GM21576 (cell line): ENCODE data around the gene RTF1.
A peak's percentile ranks its signal among the peaks of the same experiment; 100 is the strongest.
"Not testable (repeated sequence)": the region's sequence is repeated elsewhere in the genome, so short reads cannot be mapped to it uniquely, and the experiment has no call there.

Experiments used
- ATAC-seq: cut with Tn5 transposase; IDR thresholded peaks from one replicate; pipeline ENCODE4 v1.9.1; 2021; ENCODE audit warnings: mild to moderate bottlenecking, moderate library complexity; ENCODE audit not compliant: unreplicated experiment

RTF1 gene

GRCh38 chr15:41416742-41417417 lies at the start of gene RTF1:
Gene RTF1, plus strand, starts transcription at chr15:41417095. Its CDS starts 21 bp downstream, at chr15:41417116.
- peak; percentile 79 for ATAC-seq

GRCh38 chr15:41367418-41367817 lies 49.5 kb upstream of the RTF1 start:
- no peak for ATAC-seq

- ATAC-seq = no peak
These were observed 38.9 kb upstream of the RTF1 start for GRCh38 chr15:41377978-41378377.

- not testable (repeated sequence) for ATAC-seq
These were observed 32.7 kb upstream of the RTF1 start for GRCh38 chr15:41383974-41384749.

GRCh38 chr15:41387646-41388045 lies 29.2 kb upstream of the RTF1 start:
- ATAC-seq = no peak

GRCh38 chr15:41392659-41393058 lies 24.2 kb upstream of the RTF1 start:
- ATAC-seq = no peak

GRCh38 chr15:41394924-41395323 lies 22.0 kb upstream of the RTF1 start:
- ATAC-seq = no peak

GRCh38 chr15:41396111-41396510 lies 20.8 kb upstream of the RTF1 start:
- no peak for ATAC-seq

GRCh38 chr15:41401904-41402267 lies 15.0 kb upstream of the RTF1 start:
- ATAC-seq = no peak

GRCh38 chr15:41407341-41407740 lies 9.6 kb upstream of the RTF1 start:
- no peak for ATAC-seq

- ATAC-seq = no peak
These were observed 8.7 kb upstream of the RTF1 start for GRCh38 chr15:41408234-41408641.

GRCh38 chr15:41411031-41411430 lies 5.9 kb upstream of the RTF1 start:
- ATAC-seq = no peak

GRCh38 chr15:41411441-41411840 lies 5.5 kb upstream of the RTF1 start:
- no peak for ATAC-seq

GRCh38 chr15:41416128-41416741 lies 660 bp upstream of the RTF1 start:
- peak; percentile 6 for ATAC-seq

GRCh38 chr15:41417418-41418195 lies 712 bp downstream of the RTF1 start:
- peak; percentile 36 for ATAC-seq

- ATAC-seq = peak; percentile 76
These were observed 7.2 kb downstream of the RTF1 start for GRCh38 chr15:41423979-41424659.

GRCh38 chr15:41424809-41425208 lies 7.9 kb downstream of the RTF1 start:
- no peak for ATAC-seq

- not testable (repeated sequence) for ATAC-seq
These were observed 9.0 kb downstream of the RTF1 start for GRCh38 chr15:41425907-41426306.

- ATAC-seq = peak; percentile 80
These were observed 12.4 kb downstream of the RTF1 start for GRCh38 chr15:41429003-41429890.
